K562 (cell line): ENCODE data around the gene KAT7. TPM values are rescaled to one million over a fixed set of nuclear protein-coding genes. Genes with fewer than 3 reads are reported as not detected.

Experiments used
- CBX2 ChIP-seq: fragments of 200-600 bp; sonication (generic); IDR thresholded peaks from one replicate; pipeline ENCODE4 v1.6.1; 2012; ENCODE audit warnings: mild to moderate bottlenecking, low read length, inconsistent platforms; ENCODE audit not compliant: insufficient read depth, poor library complexity, severe bottlenecking
- COPS2 ChIP-seq: fragments of 450-650 bp; conservative IDR thresholded peaks from 2 replicates; pipeline ENCODE4 v1.6.1; 2016; ENCODE audit warnings: mild to moderate bottlenecking, moderate library complexity
- FOXA1 ChIP-seq: fragments of 450-650 bp; IDR thresholded peaks from 2 replicates; pipeline ENCODE4 v1.6.1; 2016; ENCODE audit warnings: mild to moderate bottlenecking, borderline replicate concordance
- HLTF ChIP-seq: fragments of 450-650 bp; IDR thresholded peaks from 2 replicates; pipeline ENCODE4 v1.6.1; 2016
- KLF13 ChIP-seq: fragments of 450-650 bp; IDR thresholded peaks from 2 replicates; pipeline ENCODE4 v1.6.1; 2016; ENCODE audit warnings: missing genetic modification characterization, low read depth, mild to moderate bottlenecking, missing compliant biosample characterization, moderate library complexity, borderline replicate concordance
- LARP7 ChIP-seq: fragments of 450-650 bp; IDR thresholded peaks from 2 replicates; pipeline ENCODE4 v1.6.1; 2016
- SAFB ChIP-seq: fragments of 200-400 bp; formaldehyde crosslinking; IDR thresholded peaks from 2 replicates; pipeline ENCODE4 v1.6.1; 2017; ENCODE audit warnings: low read depth, low read length, borderline replicate concordance
- ZBTB7A ChIP-seq: IDR thresholded peaks from 2 replicates; pipeline ENCODE4 v1.6.1; 2011; ENCODE audit warnings: low read depth, mild to moderate bottlenecking, low read length, moderate library complexity, borderline replicate concordance; ENCODE audit not compliant: control insufficient read depth
- ZNF12 ChIP-seq: sonication (generic); formaldehyde crosslinking; IDR thresholded peaks from 2 replicates; pipeline ENCODE4 v1.4.0; 2020; ENCODE audit warnings: mild to moderate bottlenecking, missing genetic modification reagents
- ZNF184 ChIP-seq: sonication (generic); formaldehyde crosslinking; IDR thresholded peaks from 2 replicates; pipeline ENCODE4 v1.5.0; 2020; ENCODE audit warnings: missing genetic modification reagents
- ZSCAN32 ChIP-seq: fragments of 450-650 bp; formaldehyde crosslinking; IDR thresholded peaks from 2 replicates; pipeline ENCODE4 v1.4.0; 2020; ENCODE audit warnings: mild to moderate bottlenecking, moderate library complexity
- ZZZ3 ChIP-seq: fragments of 450-650 bp; IDR thresholded peaks from 2 replicates; pipeline ENCODE4 v1.6.1; 2016; ENCODE audit warnings: antibody characterized with exemption, mild to moderate bottlenecking, moderate library complexity
- polyA plus RNA-seq, 8 experiments: library from polyadenylated mRNA; depleted of rRNA in 4 of 8; stranded (reverse) in 5 of 8; unstranded in 3 of 8; fragments of >200 nt; fragmentation: Nextera tagmentation in 2 of 8; fragmentation: Illumina TruSeq in 1 of 8; extraction: Ambion mirVana in 2 of 8; extraction: Trizol in 1 of 8; gene quantifications; 2 replicates each; pipeline versions ENCODE4 v1.2.1 to v1.2.3, GENCODE V29; 2011 to 2014; ENCODE audit warnings: inconsistent platforms in 1 of 8, missing spikeins in 1 of 8
- total RNA-seq, 7 experiments: library from RNA; depleted of rRNA in 6 of 7; stranded (reverse); fragments of >200 nt in 6 of 7; fragmentation: Illumina TruSeq in 2 of 7; extraction: Trizol in 2 of 7; gene quantifications; 2 replicates each; pipeline versions ENCODE4 v1.2.1 to v1.2.3, GENCODE V29; 2011 to 2021; ENCODE audit warnings: low replicate concordance in 1 of 7
- TF ChIP-seq, protein P1 (sequence below), 2 experiments: fragments of 450-650 bp in 1 of 2; sonication (generic) in 1 of 2; formaldehyde crosslinking in 1 of 2; IDR thresholded peaks; 2 replicates each; pipeline versions ENCODE4 v1.7.1 to v1.9.0; 2016 to 2022; ENCODE audit warnings: inconsistent platforms in 1 of 2, mild to moderate bottlenecking in 1 of 2, missing genetic modification reagents in 1 of 2
- TF ChIP-seq, protein P2 (sequence below): sonication (generic); formaldehyde crosslinking; IDR thresholded peaks from 2 replicates; pipeline ENCODE4 v1.9.0; 2022; ENCODE audit warnings: mild to moderate bottlenecking, missing genetic modification reagents
- TF ChIP-seq, protein P3 (sequence below): fragments of 250-450 bp; sonication (Bioruptor Pico); IDR thresholded peaks from 2 replicates; pipeline ENCODE4 v1.4.0; 2020
- TF ChIP-seq, protein P4 (sequence below): fragments of 450-650 bp; conservative IDR thresholded peaks from 2 replicates; pipeline ENCODE4 v1.6.1; 2016; ENCODE audit warnings: missing genetic modification characterization, low read depth, mild to moderate bottlenecking, missing compliant biosample characterization, moderate library complexity

Gene KAT7
- total and polyA plus RNA-seq, 9 of the 15 experiments (the other 6 are each of a cell fraction or from before 2014, with no cell fraction given) = 10.8 to 57.3 (median 34.8) TPM

GRCh38 chr17:49788478-49789242, at the start of gene KAT7 (continued):
- TF ChIP-seq, protein P1, sequence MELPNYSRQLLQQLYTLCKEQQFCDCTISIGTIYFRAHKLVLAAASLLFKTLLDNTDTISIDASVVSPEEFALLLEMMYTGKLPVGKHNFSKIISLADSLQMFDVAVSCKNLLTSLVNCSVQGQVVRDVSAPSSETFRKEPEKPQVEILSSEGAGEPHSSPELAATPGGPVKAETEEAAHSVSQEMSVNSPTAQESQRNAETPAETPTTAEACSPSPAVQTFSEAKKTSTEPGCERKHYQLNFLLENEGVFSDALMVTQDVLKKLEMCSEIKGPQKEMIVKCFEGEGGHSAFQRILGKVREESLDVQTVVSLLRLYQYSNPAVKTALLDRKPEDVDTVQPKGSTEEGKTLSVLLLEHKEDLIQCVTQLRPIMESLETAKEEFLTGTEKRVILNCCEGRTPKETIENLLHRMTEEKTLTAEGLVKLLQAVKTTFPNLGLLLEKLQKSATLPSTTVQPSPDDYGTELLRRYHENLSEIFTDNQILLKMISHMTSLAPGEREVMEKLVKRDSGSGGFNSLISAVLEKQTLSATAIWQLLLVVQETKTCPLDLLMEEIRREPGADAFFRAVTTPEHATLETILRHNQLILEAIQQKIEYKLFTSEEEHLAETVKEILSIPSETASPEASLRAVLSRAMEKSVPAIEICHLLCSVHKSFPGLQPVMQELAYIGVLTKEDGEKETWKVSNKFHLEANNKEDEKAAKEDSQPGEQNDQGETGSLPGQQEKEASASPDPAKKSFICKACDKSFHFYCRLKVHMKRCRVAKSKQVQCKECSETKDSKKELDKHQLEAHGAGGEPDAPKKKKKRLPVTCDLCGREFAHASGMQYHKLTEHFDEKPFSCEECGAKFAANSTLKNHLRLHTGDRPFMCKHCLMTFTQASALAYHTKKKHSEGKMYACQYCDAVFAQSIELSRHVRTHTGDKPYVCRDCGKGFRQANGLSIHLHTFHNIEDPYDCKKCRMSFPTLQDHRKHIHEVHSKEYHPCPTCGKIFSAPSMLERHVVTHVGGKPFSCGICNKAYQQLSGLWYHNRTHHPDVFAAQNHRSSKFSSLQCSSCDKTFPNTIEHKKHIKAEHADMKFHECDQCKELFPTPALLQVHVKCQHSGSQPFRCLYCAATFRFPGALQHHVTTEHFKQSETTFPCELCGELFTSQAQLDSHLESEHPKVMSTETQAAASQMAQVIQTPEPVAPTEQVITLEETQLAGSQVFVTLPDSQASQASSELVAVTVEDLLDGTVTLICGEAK (IDR thresholded peaks at IDR 0.05) = peak; percentile 83
- TF ChIP-seq, protein P1 (CRISPR knock-in tag; IDR thresholded peaks at IDR 0.05) = no peak
- TF ChIP-seq, protein P2, sequence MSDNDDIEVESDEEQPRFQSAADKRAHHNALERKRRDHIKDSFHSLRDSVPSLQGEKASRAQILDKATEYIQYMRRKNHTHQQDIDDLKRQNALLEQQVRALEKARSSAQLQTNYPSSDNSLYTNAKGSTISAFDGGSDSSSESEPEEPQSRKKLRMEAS (CRISPR knock-in tag) = peak; percentile 79; the same call in 1 of the 2 replicates
- TF ChIP-seq ZBTB7A (peak; percentile 18; the same call in 1 of the 2 replicates), ZNF12 (CRISPR knock-in tag) (no peak), FOXA1 (no peak), SAFB (no peak), COPS2 (no peak), ZNF184 (CRISPR knock-in tag) (no peak), CBX2 (no peak), LARP7 (no peak), KLF13 (tag) (no peak; the same call in 1 of the 2 replicates), ZSCAN32 (CRISPR knock-in tag) (peak; percentile 64; the same call in 1 of the 2 replicates), HLTF (0 out of 2 replicates have a peak, but pooled peaks have one; percentile 34), ZZZ3 (peak; percentile 80; the same call in 1 of the 2 replicates)
- TF ChIP-seq, protein P3, sequence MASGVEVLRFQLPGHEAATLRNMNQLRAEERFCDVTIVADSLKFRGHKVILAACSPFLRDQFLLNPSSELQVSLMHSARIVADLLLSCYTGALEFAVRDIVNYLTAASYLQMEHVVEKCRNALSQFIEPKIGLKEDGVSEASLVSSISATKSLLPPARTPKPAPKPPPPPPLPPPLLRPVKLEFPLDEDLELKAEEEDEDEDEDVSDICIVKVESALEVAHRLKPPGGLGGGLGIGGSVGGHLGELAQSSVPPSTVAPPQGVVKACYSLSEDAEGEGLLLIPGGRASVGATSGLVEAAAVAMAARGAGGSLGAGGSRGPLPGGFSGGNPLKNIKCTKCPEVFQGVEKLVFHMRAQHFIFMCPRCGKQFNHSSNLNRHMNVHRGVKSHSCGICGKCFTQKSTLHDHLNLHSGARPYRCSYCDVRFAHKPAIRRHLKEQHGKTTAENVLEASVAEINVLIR (CRISPR knock-in tag) = peak; percentile 82
- TF ChIP-seq, protein P4, sequence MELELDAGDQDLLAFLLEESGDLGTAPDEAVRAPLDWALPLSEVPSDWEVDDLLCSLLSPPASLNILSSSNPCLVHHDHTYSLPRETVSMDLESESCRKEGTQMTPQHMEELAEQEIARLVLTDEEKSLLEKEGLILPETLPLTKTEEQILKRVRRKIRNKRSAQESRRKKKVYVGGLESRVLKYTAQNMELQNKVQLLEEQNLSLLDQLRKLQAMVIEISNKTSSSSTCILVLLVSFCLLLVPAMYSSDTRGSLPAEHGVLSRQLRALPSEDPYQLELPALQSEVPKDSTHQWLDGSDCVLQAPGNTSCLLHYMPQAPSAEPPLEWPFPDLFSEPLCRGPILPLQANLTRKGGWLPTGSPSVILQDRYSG (tag) = no peak; the same call in 1 of the 2 replicates
